Osteoblast (primary cell): ENCODE measurements around the gene IKZF3. TPM values are rescaled to one million over a fixed set of nuclear protein-coding genes. Genes with fewer than 3 reads are reported as not detected.
"Not testable (repeated sequence)": the region's sequence is repeated elsewhere in the genome, so short reads cannot be mapped to it uniquely, and the experiment has no call there.

ENCODE experiments used
- DNase-seq: peaks from one replicate; pipeline ENCODE4 v3.0.0; 2011; ENCODE audit warnings: low spot score, mixed read lengths; ENCODE audit not compliant: insufficient read length; ENCODE audit errors: missing footprints
- H2AFZ ChIP-seq: 2 replicates; pipeline ENCODE4 v1.6.0; 2011; ENCODE audit warnings: mild to moderate bottlenecking, low read length
- H3K27ac ChIP-seq: 2 replicates; pipeline ENCODE4 v1.5.1; 2011; ENCODE audit warnings: mild to moderate bottlenecking, low read depth, low read length, moderate library complexity
- H3K27me3 ChIP-seq: 2 replicates; pipeline ENCODE4 v1.6.0; 2012; ENCODE audit warnings: mild to moderate bottlenecking, control low read depth, inconsistent platforms, low read length, moderate library complexity; ENCODE audit not compliant: insufficient read depth
- H3K36me3 ChIP-seq: 2 replicates; pipeline ENCODE4 v1.5.1; 2011; ENCODE audit warnings: mild to moderate bottlenecking, low read length, control low read depth, moderate library complexity; ENCODE audit not compliant: insufficient read depth
- H3K4me1 ChIP-seq: 2 replicates; pipeline ENCODE4 v1.5.1; 2011; ENCODE audit warnings: mild to moderate bottlenecking, low read length, control low read depth, moderate library complexity; ENCODE audit not compliant: insufficient read depth
- H3K4me2 ChIP-seq: 2 replicates; pipeline ENCODE4 v1.6.0; 2011; ENCODE audit warnings: mild to moderate bottlenecking, low read length; ENCODE audit not compliant: insufficient read depth
- H3K4me3 ChIP-seq: fragments of 200-600 bp; sonication (generic); 3 replicates; pipeline ENCODE4 v1.5.1; 2012; ENCODE audit warnings: mild to moderate bottlenecking, low read length, inconsistent platforms; ENCODE audit not compliant: insufficient read depth
- H3K79me2 ChIP-seq: 2 replicates; pipeline ENCODE4 v1.6.0; 2012; ENCODE audit warnings: mild to moderate bottlenecking, low read length, control low read depth, inconsistent platforms; ENCODE audit not compliant: insufficient read depth
- H3K9me3 ChIP-seq: 2 replicates; pipeline ENCODE4 v1.5.1; 2011; ENCODE audit warnings: low read depth, low read length, control low read depth
- H4K20me1 ChIP-seq: 2 replicates; pipeline ENCODE4 v1.6.0; 2012; ENCODE audit warnings: mild to moderate bottlenecking, low read length, control low read depth; ENCODE audit not compliant: insufficient read depth
- total RNA-seq: library from RNA; depleted of rRNA; stranded (reverse); fragments of >200 nt; gene quantifications from 2 replicates; pipeline ENCODE4 v1.2.3, GENCODE V29; 2012
- TF ChIP-seq, protein P1 (sequence below): IDR thresholded peaks from 2 replicates; pipeline ENCODE4 v1.5.1; 2011; ENCODE audit warnings: mild to moderate bottlenecking, low read depth, low read length, moderate library complexity; ENCODE audit errors: extremely low read depth

The IKZF3 gene
- total RNA-seq, 1 donor: not detected

DNA sequence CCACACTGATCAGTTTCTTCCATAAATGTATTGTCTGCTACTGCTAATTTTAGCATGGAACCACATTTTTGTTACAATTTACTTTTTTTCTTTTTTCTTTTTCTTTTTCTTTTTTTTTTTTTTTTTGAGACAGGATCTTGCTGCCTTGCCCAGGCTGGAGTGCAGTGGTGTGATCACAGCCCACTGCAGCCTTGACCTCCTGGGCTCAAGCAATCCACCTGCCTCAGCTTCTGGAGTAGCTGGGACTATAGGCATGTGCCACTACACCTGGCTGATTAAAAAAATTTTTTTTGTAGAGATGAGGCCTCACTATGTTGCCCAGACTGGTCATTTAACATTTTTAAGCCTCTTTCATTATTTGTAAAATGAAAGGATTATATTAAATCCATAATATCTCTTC is 23.0 kb upstream of the IKZF3 start:
- DNase-seq: no peak
- peaks cover 4% of the 10 kb centered on the region for H3K9me3 ChIP-seq
- peaks cover 25% of the 10 kb centered on the region for H3K27me3 ChIP-seq
- no peaks in the 10 kb centered on the region for H4K20me1 ChIP-seq
- H3K4me3 ChIP-seq: no peak overlapping the region
- no peak overlapping the region for H3K27ac ChIP-seq
- no peaks in the 10 kb centered on the region for H3K79me2 ChIP-seq
- TF ChIP-seq, protein P1, sequence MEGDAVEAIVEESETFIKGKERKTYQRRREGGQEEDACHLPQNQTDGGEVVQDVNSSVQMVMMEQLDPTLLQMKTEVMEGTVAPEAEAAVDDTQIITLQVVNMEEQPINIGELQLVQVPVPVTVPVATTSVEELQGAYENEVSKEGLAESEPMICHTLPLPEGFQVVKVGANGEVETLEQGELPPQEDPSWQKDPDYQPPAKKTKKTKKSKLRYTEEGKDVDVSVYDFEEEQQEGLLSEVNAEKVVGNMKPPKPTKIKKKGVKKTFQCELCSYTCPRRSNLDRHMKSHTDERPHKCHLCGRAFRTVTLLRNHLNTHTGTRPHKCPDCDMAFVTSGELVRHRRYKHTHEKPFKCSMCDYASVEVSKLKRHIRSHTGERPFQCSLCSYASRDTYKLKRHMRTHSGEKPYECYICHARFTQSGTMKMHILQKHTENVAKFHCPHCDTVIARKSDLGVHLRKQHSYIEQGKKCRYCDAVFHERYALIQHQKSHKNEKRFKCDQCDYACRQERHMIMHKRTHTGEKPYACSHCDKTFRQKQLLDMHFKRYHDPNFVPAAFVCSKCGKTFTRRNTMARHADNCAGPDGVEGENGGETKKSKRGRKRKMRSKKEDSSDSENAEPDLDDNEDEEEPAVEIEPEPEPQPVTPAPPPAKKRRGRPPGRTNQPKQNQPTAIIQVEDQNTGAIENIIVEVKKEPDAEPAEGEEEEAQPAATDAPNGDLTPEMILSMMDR: no peak
- H3K36me3 ChIP-seq: no peaks in the 10 kb centered on the region
- no peaks in the 10 kb centered on the region for H3K4me1 ChIP-seq
- H2AFZ ChIP-seq: no peak overlapping the region
- no peak overlapping the region for H3K4me2 ChIP-seq

DNA sequence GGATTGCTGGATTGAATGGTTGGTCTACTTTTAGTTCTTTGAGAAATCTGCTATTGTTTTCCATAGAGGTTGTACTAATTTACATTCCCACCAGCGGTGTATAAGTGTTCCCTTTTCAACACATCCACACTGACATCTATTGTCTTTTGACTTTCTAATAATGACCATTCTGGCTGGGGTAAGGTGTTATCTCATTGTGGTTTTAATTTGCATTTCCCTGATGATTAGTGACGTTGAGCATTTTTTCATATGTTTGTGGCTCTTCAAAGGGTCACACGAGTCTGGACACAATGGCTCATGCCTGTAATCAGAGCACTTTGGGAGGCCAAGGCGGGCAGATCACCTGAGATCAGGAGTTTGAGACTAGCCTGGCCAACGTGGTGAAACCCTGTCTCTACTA is 22.0 kb upstream of the IKZF3 start:
- H2AFZ ChIP-seq: not testable (repeated sequence)

DNA sequence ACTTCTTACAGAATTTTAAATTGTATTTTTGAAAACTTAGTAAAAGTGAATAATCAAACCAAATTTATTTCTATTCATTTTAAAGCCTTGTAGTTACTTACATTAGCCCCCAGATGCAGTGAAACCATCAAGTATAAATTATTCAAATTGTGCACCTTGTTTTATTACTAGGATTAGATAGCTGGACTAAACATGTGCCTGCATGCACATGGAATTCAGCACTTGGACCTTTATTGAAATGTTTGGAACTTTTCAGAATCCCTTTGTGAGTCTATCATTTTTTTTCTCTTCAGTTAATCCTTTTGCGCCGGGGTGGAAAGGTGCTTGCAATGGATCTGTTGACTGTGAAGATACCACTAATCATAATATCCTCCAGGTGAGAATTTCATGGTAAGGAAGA is 8.6 kb upstream of the IKZF3 start:
- H3K36me3 ChIP-seq: no peaks in the 10 kb centered on the region
- H3K27me3 ChIP-seq: peaks cover 33% of the 10 kb centered on the region
- H3K4me1 ChIP-seq: no peaks in the 10 kb centered on the region
- no peaks in the 10 kb centered on the region for H3K9me3 ChIP-seq
- no peak overlapping the region for H3K4me3 ChIP-seq
- no peaks in the 10 kb centered on the region for H4K20me1 ChIP-seq
- no peak overlapping the region for H2AFZ ChIP-seq
- H3K4me2 ChIP-seq: no peak overlapping the region
- TF ChIP-seq, protein P1: peak; percentile 38
- no peak overlapping the region for H3K27ac ChIP-seq
- no peak for DNase-seq
- no peaks in the 10 kb centered on the region for H3K79me2 ChIP-seq

More for the DNA sequence above, 22.0 kb upstream of the IKZF3 start:
- DNase-seq, H4K20me1 ChIP-seq, H3K36me3 ChIP-seq, H3K4me3 ChIP-seq, H3K27ac ChIP-seq, H3K79me2 ChIP-seq, H3K4me1 ChIP-seq, H3K4me2 ChIP-seq, H3K9me3 ChIP-seq: not testable (repeated sequence)
- H3K27me3 ChIP-seq: peaks cover 29% of the 10 kb centered on the region

DNA sequence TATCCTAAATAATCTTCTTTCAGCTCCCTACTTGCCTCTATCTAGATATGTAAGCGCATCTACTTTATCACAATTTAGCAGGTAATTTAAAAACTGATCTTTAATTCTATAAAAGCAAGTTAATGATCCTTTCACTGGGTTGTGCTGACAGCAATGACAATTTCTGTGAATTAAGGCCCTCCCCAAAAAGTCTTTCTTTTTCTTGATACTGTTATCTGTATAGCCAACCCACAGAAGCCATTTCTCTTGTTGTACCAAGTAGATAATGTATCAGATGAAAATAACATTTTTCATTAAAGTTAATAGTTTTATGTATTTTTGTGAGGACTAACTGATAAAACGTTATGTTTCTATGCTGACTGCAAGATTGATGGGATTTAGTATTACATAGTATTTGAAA is 7.7 kb upstream of the IKZF3 start:
- no peaks in the 10 kb centered on the region for H3K9me3 ChIP-seq
- H3K27me3 ChIP-seq: peaks cover 40% of the 10 kb centered on the region
- no peak overlapping the region for H3K4me2 ChIP-seq
- no peaks in the 10 kb centered on the region for H3K4me1 ChIP-seq
- DNase-seq: no peak
- no peaks in the 10 kb centered on the region for H3K36me3 ChIP-seq
- no peaks in the 10 kb centered on the region for H3K79me2 ChIP-seq
- TF ChIP-seq, protein P1: no peak
- no peak overlapping the region for H3K4me3 ChIP-seq
- H4K20me1 ChIP-seq: no peaks in the 10 kb centered on the region
- H2AFZ ChIP-seq: no peak overlapping the region
- no peak overlapping the region for H3K27ac ChIP-seq
